ENCODE data around the gene CEP170B.

CEP170B gene

GRCh38 chr14:104844306-104845032 is 20.6 kb upstream of the CEP170B start:
- no peak for TF ChIP-seq CTCF (IDR thresholded peaks at IDR 0.05; ENCODE audit: control insufficient read depth, extremely low read depth, insufficient read depth)
- DNase-seq (ENCODE audit: low read depth): no peak
- no peak overlapping the region for H3K4me3 ChIP-seq (ENCODE audit: low read depth, low read length)

- H3K4me3 ChIP-seq (ENCODE audit: low read depth, low read length): no peak overlapping the region
- DNase-seq (ENCODE audit: low read depth): no peak
- no peak for TF ChIP-seq CTCF (IDR thresholded peaks at IDR 0.05; ENCODE audit: control insufficient read depth, extremely low read depth, insufficient read depth)
These were observed 19.9 kb upstream of the CEP170B start for GRCh38 chr14:104845033-104845666.

- TF ChIP-seq CTCF (IDR thresholded peaks at IDR 0.05; ENCODE audit: control insufficient read depth, extremely low read depth, insufficient read depth): no peak
- DNase-seq (ENCODE audit: low read depth): no peak
- H3K4me3 ChIP-seq (ENCODE audit: low read depth, low read length): no peak overlapping the region
These were observed 19.1 kb upstream of the CEP170B start for GRCh38 chr14:104845834-104846441.

- no peak for TF ChIP-seq CTCF (IDR thresholded peaks at IDR 0.05; ENCODE audit: control insufficient read depth, extremely low read depth, insufficient read depth)
- H3K4me3 ChIP-seq (ENCODE audit: low read depth, low read length): no peak overlapping the region
- DNase-seq (ENCODE audit: low read depth): no peak
These were observed 12.8 kb upstream of the CEP170B start for GRCh38 chr14:104852280-104852663.

GRCh38 chr14:104855532-104856090 is 9.5 kb upstream of the CEP170B start:
- DNase-seq (ENCODE audit: low read depth): no peak
- no peak for TF ChIP-seq CTCF (IDR thresholded peaks at IDR 0.05; ENCODE audit: control insufficient read depth, extremely low read depth, insufficient read depth)
- no peak overlapping the region for H3K4me3 ChIP-seq (ENCODE audit: low read depth, low read length)

GRCh38 chr14:104856157-104856868 is 8.8 kb upstream of the CEP170B start:
- H3K4me3 ChIP-seq (ENCODE audit: low read depth, low read length): no peak overlapping the region
- DNase-seq (ENCODE audit: low read depth): no peak
- no peak for TF ChIP-seq CTCF (IDR thresholded peaks at IDR 0.05; ENCODE audit: control insufficient read depth, extremely low read depth, insufficient read depth)

Measured in LNCaP clone FGC (cell line).